Lung microvascular endothelial cell (primary cell): ENCODE results near the gene ABCC9. TPM values are rescaled to one million over a fixed set of nuclear protein-coding genes. Genes with fewer than 3 reads are reported as not detected.
A peak's percentile ranks its signal among the peaks of the same experiment; 100 is the strongest.

Experiments used
- DNase-seq, 2 donors: peaks; one replicate each; pipeline versions ENCODE4 v3.0.0 to v3.0.0-alpha.2; 2010; ENCODE audit warnings: low read depth in 2 of 2
- total RNA-seq: library from RNA; depleted of rRNA; stranded (reverse); fragments of >200 nt; gene quantifications from 2 replicates; pipeline ENCODE4 v1.2.1, GENCODE V29; 2014

ABCC9 gene
- total RNA-seq, 1 donor from 2014 or later, result under 0.01 TPM

DNA sequence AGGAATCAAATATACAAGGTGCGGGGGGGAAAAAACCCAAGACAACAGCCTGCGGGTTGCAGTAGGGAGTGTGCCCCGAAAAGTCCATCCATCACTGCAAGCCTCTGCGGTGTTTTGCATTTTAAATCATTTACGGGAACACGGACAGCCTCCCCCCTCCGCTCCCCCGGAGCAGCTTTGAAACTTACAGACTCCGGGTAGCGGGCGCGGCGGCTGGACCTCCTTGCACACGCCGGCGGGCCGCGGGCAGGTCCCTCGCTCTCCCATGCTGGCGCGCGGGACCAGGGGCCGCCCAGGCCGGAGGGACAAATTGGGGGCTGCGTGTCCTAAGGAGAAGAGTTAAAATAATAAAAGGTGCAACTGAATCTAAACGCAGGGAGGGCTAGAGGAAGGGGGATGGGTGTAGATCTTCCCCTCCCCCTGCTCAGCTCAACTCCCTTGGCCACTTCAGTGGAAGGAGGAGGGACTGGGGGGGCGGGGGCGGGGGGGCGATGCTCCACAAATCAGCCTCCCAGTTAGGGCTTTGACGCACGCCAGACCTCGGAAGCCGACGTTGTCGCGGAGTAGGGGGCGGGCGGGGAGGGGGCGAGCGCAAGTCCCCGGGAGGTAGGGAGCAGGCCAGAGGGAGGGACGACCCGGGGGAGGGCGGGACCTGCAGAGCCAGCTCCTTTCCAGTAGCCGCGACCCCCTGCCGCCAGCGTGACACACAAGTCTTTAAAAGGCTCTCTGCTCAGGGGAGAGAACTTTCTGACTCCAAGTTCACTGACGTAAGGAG is 166.7 kb downstream of the ABCC9 start, which contains the start of gene KCNJ8:
Gene KCNJ8 (minus strand): TSS at position 349 of the 775 bp plus-strand sequence. CDS start 1,090 bp downstream, outside the sequence.
- no peak for DNase-seq

DNA sequence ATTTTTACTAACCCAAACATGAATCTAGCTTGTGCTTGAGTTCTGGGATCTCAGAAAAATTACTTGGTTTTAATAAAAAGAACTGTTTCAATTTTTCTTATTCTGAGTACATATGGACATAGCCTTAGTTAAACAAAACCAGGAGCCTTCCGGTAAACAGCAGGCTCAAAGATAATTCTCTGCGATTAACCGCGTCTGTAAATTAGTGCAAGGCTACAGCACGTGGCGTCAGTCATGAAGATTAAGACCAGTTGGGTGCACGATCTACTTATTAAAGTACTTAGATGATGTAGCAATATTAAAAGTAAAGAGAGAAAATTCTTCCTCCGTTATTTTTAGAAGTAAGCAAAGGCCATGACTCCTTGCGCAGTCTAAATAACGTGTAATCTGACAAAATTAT is 167.4 kb downstream of the ABCC9 start:
- no peak for DNase-seq

DNA sequence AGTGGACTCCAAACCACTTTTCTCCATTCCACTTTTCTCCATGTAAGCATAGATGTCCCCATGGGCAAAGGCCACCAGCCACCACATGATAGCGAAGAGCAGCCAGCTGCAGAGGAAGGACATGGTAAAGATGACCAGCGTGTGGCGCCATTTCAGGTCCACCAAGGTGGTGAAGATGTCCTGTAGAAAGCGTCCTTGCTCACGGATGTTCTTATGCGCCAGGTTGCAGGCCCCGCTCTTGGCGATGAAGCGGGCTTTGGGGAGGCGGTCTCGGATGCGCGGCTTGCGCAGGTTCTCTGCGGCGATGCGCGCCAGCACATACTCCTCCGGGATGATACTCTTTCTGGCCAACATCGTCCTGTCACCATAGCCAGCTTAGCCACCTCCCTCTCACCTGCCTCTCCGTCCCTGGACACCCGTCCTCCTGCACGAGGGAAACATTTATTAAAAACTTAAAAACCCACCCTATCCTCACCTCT is 167.9 kb downstream of the ABCC9 start:
- DNase-seq, result peak in 1 of 2 donors; percentile 6

DNA sequence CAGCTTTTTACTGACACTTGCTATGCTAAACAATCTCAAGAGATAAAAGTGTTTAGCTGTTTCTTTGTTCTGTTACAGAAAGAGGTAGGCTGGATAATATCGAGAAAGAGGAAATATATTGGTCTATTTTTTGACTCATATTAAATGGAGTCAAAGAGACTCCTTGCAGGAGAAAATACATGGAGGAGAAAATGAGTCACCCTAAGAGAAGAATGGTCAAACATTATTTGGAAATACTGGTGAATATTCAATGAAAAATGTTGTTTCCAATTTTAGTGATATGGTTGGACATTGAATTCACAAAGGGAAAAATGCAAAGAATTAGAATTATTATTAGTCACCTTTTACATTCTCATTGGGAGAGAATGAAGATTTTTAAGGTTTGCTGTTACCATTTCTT is 169.9 kb downstream of the ABCC9 start:
- no peak for DNase-seq

DNA sequence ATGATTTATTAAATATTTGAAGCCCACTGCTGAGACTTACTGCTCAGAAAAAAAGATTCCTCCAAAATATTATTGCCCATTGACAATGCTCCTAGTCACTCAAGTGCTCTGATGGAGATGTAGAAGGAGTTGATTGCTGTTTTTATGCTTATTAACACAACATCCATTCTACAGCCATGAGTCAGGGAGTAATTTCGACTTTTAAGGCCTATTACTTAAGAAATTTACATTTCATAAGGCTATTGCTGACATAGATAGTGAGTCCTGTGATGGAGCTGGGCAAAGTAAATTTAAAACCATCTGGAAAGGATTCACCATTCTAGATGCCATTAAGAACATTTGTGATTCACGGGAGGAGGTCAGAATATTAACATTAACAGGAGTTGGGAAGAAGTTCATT is 171.9 kb downstream of the ABCC9 start:
- DNase-seq, result no peak

DNA sequence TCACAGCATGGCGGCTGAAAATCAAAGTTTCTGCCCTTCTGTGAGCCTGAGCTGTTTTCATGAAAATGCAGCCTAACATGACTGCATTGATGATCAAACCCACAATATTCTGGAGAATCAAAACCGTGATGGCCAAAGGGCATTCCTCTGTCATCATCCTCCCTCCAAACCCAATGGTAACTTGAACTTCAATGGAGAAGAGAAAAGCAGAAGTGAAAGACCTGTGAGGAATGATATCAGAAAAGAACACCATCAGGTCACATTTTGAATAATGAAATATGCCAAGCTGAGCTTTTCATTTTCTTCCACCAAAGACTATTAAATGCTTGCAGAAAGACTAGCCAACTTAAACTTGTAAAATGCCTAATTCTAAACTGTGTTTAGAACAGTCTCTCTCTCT is 174.8 kb downstream of the ABCC9 start:
- no peak for DNase-seq

DNA sequence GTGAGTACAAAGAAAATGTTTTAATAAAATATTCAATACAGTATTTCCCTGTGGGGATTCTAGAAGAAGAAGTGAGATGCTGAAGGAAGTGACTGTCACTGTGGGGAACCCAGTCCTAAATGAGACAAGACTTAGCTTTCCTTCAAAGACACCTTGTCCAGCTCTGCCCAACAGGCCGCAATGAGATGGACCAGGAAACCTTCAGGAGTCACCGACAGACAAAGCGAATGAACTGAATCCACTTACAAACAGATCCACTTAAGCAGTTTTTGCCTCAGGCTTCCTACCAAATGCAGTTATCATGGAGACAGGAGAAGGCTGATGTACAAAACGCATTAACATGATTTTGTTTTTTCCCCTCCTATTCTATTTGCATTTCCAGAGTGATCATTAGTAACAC is 176.3 kb downstream of the ABCC9 start:
- no peak for DNase-seq

DNA sequence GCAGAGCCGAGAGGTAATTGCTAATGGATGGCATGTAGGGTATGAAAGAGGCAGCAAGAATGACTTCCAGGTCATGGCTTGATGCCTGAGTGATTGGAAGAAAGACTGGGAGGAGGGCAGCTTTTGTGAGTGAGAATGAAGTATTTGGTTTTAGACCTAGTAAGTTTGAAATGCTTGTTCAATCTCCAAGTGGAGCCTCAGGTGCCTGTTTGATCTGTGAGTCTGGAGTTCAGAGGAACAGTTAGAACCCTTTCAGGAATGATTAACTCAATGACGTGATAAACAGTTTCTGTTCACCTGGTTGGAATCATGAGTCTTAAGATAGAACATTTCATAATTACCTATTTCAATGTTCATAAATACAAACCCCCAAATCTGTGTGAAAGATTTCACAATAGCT is 177.2 kb downstream of the ABCC9 start:
- DNase-seq, result no peak

DNA sequence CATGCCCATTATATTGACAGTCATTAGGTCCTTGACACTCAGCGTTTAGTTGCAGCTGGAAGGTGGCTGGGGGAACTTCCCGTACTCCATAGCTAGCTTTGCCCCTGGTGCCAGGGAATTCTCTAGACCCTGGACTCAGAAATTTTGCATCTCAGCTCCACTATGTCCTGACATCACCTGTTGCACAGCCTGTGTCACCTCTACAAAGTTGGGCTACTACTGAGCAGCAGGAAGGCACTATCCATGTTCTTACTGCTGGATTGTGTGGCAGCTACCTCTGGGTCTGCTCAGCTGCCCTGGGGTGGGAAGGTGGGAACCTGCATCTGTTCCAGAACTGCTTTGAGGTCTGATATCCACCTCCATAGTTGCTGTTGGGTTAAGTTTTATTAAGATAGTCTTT is 177.7 kb downstream of the ABCC9 start:
- no peak for DNase-seq

DNA sequence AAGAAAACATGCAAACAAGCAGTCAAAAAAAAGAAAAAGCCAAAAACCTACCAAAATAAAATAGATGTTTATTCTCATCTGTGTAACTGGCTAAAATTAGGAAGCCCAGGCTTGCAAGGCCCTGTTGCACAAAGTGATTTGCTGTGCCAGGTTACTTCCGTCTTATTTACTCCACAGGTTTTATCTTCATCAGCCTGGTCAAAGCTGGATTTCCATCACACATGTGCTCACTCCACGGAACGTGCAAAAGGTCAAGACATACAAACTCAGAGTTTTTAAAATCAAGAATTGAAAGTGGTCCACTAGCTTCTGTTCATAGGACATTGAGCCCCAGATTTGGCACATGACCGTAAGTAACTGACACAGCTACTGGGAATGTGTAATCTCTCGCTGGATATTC is 181.5 kb downstream of the ABCC9 start:
- DNase-seq, result no peak

DNA sequence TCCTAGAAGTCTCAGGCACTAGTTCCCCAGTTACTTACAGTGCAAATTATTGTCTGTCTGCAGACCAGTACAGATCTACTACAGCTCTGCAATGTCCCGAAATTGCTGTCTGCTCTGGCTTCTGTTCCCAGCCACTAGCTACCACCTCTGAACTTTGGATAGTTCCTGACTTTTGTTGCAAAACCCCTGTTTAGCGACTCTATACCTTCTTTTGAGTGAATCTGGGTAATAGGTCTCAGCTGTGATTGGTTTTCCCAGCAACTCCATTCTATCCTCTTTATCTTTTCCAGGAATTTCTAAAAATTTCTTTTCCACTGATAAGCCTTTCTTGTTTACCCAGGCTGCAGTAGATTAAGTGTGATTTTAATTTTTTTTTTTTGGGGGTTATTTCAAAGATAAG is 183.5 kb downstream of the ABCC9 start:
- DNase-seq, result no peak

DNA sequence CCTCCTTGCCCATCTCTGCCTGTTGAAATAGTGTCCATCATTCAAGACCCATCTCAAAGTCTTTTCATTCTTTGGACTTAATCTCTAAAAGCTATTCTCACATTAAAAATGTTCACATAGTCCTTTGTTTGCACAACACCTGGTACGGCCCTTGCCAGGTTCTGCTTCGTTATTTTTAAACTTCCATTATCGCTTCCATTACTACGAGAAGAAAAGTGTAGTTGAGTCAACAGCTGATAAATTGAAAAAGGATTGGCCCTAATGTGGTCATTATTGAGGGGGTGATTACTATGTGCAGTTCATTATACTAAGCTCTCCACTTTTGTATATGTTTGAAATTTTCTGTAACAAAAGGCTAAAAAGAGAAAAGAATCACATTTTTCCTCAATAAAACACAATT is 184.5 kb downstream of the ABCC9 start:
- no peak for DNase-seq

DNA sequence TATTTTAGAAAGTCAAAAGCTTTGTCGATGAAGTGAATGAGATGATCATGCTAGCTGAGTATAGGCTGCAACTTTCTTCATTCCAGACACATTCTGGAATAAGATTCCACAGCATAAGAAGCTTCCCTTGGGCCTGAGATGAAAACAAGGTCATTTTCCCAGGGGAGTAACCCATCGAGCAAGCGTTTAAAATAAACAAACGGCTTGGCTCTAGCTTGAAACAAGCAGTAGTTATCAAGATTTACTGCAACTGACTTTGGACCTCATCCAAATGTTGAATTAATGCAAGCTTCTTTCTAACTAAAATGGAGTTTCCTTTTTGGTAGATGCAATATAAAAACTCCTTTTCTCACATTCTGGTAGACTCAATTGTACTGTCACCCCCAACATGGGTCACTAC is 189.7 kb downstream of the ABCC9 start:
- no peak for DNase-seq

Other genes with a start within 250 kb of the ABCC9 start
- gene KCNJ8, start 166.7 kb downstream of the ABCC9 start, total RNA-seq, result not detected in 2 replicates
- gene CMAS, start 104.8 kb upstream of the ABCC9 start, total RNA-seq, result 17.4 and 18.7 TPM in 2 replicates